HepG2 (cell line): ENCODE results near the gene CREBRF.

Source experiments
- CC2D1A ChIP-seq: sonication (generic); formaldehyde crosslinking; IDR thresholded peaks from 2 replicates; pipeline ENCODE4 v1.8.1; 2023; ENCODE audit warnings: mild to moderate bottlenecking, missing genetic modification reagents
- CREB1 ChIP-seq, 2 experiments: fragments of 450-650 bp in 1 of 2; IDR thresholded peaks; 2 replicates each; pipeline ENCODE4 v1.6.1; 2016 to 2017; ENCODE audit warnings: control low read depth in 1 of 2, mild to moderate bottlenecking in 1 of 2, missing compliant biosample characterization in 1 of 2, missing genetic modification characterization in 1 of 2
- HHEX ChIP-seq: IDR thresholded peaks from 2 replicates; pipeline ENCODE4 v1.6.1; 2016; ENCODE audit warnings: control low read depth
- POLR2A ChIP-seq, 2 experiments: IDR thresholded peaks; 2 replicates each; pipeline ENCODE4 v1.6.1; 2011; ENCODE audit warnings: low read depth in 2 of 2, low read length in 2 of 2, mild to moderate bottlenecking in 1 of 2, moderate library complexity in 1 of 2; ENCODE audit not compliant: insufficient read depth in 1 of 2
- POLR2AphosphoS5 ChIP-seq: IDR thresholded peaks from 2 replicates; pipeline ENCODE4 v1.6.1; 2012; ENCODE audit warnings: low read depth, low read length
- TCF7 ChIP-seq: sonication (generic); IDR thresholded peaks from 2 replicates; pipeline ENCODE4 v1.6.1; 2016; ENCODE audit warnings: antibody characterized with exemption, low read depth
- ZFP41 ChIP-seq: sonication (generic); formaldehyde crosslinking; IDR thresholded peaks from 2 replicates; pipeline ENCODE4 v1.4.0; 2020; ENCODE audit warnings: mild to moderate bottlenecking, missing genetic modification reagents, borderline replicate concordance
- ZNF674 ChIP-seq: sonication (generic); formaldehyde crosslinking; IDR thresholded peaks from 2 replicates; pipeline ENCODE4 v1.5.0; 2020; ENCODE audit warnings: low read depth, mild to moderate bottlenecking, missing genetic modification reagents
- TF ChIP-seq, protein P1 (sequence below): IDR thresholded peaks from 2 replicates; pipeline ENCODE4 v1.6.1; 2016

DNA sequence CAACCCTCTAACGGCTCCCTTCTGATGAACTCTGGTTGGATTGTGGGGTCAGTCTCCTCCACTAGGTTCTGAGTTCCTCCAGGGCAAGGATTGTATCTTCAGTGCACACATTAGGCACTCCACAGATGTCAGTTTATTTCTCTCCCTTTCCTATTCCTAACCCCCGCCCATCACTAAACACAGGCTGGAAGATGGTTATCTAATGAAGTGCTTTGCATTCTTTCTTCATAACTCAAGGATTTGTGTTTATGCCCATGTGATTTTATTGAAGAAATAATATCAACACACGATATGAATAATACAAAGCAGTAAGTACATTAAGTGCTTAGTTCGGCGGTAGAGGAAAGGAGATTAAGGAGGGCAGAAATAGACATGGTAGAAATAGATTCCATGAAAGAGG, 4.4 kb upstream of the CREBRF start:
- no peak for TF ChIP-seq HHEX (CRISPR knock-in tag)
- no peak for TF ChIP-seq ZFP41 (CRISPR knock-in tag)
- no peak for TF ChIP-seq ZNF674 (CRISPR knock-in tag)
- TF ChIP-seq POLR2A (IDR thresholded peaks at IDR 0.05; ENCODE audit: insufficient read depth in 1 of 2, low read depth in 2 of 2, low read length in 2 of 2): no peak
- TF ChIP-seq CC2D1A (CRISPR knock-in tag): no peak
- no peak for TF ChIP-seq TCF7
- TF ChIP-seq CREB1 (IDR thresholded peaks at IDR 0.05): no peak
- TF ChIP-seq CREB1 (CRISPR knock-in tag; IDR thresholded peaks at IDR 0.05): no peak
- TF ChIP-seq, protein P1, sequence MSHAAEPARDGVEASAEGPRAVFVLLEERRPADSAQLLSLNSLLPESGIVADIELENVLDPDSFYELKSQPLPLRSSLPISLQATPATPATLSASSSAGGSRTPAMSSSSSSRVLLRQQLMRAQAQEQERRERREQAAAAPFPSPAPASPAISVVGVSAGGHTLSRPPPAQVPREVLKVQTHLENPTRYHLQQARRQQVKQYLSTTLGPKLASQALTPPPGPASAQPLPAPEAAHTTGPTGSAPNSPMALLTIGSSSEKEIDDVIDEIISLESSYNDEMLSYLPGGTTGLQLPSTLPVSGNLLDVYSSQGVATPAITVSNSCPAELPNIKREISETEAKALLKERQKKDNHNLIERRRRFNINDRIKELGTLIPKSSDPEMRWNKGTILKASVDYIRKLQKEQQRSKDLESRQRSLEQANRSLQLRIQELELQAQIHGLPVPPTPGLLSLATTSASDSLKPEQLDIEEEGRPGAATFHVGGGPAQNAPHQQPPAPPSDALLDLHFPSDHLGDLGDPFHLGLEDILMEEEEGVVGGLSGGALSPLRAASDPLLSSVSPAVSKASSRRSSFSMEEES (CRISPR knock-in tag): no peak
- no peak for TF ChIP-seq POLR2AphosphoS5
